ENCODE data around the gene ADA.

The ADA gene

DNA sequence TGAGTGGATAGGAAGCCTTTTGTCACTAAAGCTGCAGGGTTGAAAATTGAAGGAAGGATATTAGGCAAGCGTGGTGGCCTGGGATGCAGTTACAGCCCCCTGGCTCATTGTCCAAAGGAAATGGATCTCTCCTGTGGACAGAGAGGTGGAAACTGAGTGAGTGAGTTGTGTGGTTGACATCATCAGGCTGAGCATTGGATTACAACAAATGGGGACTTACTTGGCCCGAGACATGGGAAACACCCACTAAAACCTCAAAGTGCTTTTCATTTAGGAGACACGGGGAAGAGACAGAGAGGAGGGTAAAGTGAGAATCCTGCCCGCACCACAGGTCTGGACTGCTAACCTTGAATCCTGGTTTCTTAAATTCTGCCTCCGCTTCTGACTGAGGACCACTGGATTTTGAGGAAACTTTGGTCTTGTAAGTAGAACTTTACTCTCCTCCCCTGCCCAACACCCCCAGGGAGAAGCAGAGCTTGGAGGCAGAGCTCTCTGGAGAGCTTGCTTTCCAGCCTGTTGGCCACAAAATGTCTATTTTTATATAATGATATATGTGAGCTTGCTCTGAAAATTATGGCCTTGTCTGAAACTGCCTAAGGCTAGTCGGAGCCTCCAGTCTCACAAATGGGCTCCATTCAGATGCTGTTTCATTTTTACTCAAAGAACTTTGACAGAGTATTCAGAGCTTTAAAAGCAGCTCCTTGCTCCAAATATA is 69.0 kb downstream of the ADA start, which contains the start of gene PKIG:
PKIG (plus strand) TSS at position 269 of the 715 bp plus-strand sequence. CDS start 31,978 bp downstream, outside the sequence.
- Histone ChIP-seq H3K27ac (peak within 1 kb of the TSS; percentile 41), H3K27me3 (replicated peaks) (no peaks in the 10 kb centered on the region), H3K36me3 (replicated peaks) (no peaks in the 10 kb centered on the region), H3K4me3 (ENCODE audit: low read depth, low read length) (peak within 1 kb of the TSS; percentile 46)
- DNase-seq: peak; percentile 58
- in situ Hi-C loops (cut with HindIII; ENCODE audit: low pct_ligation_motif_present, low sequenced_read_pairs): no loop called here
- TF ChIP-seq, protein P1, sequence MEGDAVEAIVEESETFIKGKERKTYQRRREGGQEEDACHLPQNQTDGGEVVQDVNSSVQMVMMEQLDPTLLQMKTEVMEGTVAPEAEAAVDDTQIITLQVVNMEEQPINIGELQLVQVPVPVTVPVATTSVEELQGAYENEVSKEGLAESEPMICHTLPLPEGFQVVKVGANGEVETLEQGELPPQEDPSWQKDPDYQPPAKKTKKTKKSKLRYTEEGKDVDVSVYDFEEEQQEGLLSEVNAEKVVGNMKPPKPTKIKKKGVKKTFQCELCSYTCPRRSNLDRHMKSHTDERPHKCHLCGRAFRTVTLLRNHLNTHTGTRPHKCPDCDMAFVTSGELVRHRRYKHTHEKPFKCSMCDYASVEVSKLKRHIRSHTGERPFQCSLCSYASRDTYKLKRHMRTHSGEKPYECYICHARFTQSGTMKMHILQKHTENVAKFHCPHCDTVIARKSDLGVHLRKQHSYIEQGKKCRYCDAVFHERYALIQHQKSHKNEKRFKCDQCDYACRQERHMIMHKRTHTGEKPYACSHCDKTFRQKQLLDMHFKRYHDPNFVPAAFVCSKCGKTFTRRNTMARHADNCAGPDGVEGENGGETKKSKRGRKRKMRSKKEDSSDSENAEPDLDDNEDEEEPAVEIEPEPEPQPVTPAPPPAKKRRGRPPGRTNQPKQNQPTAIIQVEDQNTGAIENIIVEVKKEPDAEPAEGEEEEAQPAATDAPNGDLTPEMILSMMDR (IDR thresholded peaks at IDR 0.05; ENCODE audit: low read depth, low read length, missing control alignments): no peak

DNA sequence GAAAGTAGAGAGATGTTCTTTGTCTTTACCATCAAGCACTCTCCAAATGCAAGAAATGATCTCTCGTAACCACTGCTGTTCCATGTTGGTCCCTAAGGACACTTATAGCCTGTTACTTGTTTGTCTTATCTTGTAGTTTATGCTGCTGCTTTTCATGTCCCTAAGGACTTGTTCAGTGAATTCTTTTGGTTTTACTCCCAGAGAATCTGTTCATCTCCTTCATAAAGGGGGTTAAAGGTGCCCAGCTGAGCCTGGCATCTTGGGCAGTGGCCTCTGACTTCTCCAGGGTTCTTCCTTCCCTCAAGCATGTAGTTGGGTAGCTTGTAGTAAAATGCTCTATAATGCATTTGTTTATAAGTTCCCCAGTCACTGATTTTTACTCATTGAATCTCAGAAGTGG is 70.0 kb downstream of the ADA start:
- in situ Hi-C loops (cut with HindIII; ENCODE audit: low pct_ligation_motif_present, low sequenced_read_pairs): no loop called here
- no peak overlapping the region for H3K4me3 ChIP-seq (ENCODE audit: low read depth, low read length)
- H3K27ac ChIP-seq: no peak overlapping the region
- DNase-seq: no peak
- no peaks in the 10 kb centered on the region for H3K36me3 ChIP-seq (replicated peaks)
- TF ChIP-seq, protein P1 (IDR thresholded peaks at IDR 0.05; ENCODE audit: low read depth, low read length, missing control alignments): no peak
- no peaks in the 10 kb centered on the region for H3K27me3 ChIP-seq (replicated peaks)

DNA sequence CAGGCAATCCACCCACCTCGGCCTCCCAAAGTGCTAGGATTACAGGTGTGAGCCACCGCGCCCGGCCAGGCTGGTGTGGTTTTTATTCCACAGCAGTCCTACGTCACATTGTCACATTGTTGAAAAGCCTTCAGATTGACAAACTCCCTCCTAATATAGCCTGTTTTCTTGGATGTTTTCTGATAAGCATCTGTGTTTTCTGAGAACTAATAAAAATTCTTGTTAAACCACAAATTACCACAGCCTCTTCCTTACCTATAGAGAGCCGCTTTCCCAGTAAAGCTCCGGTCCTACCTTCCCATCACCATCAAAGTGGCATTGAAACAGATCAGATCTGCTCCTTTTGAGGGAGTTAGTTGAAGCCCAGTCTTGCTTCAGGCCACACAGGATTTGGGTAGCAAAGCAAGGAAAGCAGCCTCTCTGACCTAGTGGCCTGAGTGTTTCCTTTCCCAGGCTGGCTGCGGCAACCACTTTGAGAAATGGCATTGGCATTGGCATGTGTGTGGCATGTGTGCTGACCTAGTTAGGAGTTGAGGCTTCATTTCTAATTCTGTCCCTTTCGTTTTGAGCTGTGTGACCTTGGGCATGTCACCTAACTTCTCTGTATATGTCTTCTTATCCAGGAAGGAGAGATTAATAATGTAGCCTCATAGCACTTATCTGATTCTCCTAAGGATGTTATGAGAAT is 70.8 kb downstream of the ADA start:
- Histone ChIP-seq H3K27ac (no peak overlapping the region), H3K4me3 (ENCODE audit: low read depth, low read length) (no peak overlapping the region), H3K27me3 (replicated peaks) (no peaks in the 10 kb centered on the region), H3K36me3 (replicated peaks) (no peaks in the 10 kb centered on the region)
- TF ChIP-seq, protein P1 (IDR thresholded peaks at IDR 0.05; ENCODE audit: low read depth, low read length, missing control alignments): no peak
- no peak for DNase-seq
- in situ Hi-C loops (cut with HindIII; ENCODE audit: low pct_ligation_motif_present, low sequenced_read_pairs): no loop called here

DNA sequence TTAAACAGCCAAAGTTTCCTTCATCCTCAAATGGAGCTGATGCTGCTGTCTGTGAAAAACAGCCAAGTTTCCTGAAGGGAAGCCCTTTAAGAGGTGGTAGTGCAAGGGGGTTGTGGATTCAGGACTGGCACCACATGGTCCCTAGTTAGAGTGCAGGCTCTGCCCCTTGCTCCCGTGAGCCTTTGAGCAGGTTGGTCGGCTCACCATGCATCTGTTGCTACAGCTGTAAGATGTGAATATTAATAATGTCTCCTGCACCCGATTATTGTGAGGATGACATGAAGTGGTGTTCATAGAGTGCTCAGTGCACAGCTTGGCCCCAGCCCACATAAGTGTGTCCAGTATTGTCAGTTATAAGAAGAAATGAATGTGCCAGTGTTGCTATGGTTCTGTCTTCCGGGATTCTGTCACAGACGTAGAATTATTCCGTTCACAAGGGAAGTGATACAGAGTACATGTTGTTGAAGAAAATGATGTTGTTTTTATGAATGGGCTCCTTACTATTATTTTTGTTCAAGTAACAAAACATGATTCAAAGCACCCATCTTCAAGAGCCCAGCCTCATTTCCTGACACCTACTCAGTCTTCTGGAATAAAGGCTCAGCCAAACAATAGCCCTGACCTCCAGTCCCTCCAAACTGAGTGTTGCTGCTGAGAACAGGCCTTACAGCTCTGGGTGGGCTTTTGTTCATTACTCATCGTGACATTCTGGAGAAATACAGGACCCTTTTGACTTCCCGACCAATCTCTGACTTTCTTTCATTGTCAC is 72.0 kb downstream of the ADA start:
- Histone ChIP-seq H3K4me3 (ENCODE audit: low read depth, low read length) (no peak overlapping the region), H3K27me3 (replicated peaks) (no peaks in the 10 kb centered on the region), H3K36me3 (replicated peaks) (no peaks in the 10 kb centered on the region), H3K27ac (no peak overlapping the region)
- DNase-seq: no peak
- TF ChIP-seq, protein P1 (IDR thresholded peaks at IDR 0.05; ENCODE audit: low read depth, low read length, missing control alignments): no peak
- in situ Hi-C loops (cut with HindIII; ENCODE audit: low pct_ligation_motif_present, low sequenced_read_pairs): no loop called here

DNA sequence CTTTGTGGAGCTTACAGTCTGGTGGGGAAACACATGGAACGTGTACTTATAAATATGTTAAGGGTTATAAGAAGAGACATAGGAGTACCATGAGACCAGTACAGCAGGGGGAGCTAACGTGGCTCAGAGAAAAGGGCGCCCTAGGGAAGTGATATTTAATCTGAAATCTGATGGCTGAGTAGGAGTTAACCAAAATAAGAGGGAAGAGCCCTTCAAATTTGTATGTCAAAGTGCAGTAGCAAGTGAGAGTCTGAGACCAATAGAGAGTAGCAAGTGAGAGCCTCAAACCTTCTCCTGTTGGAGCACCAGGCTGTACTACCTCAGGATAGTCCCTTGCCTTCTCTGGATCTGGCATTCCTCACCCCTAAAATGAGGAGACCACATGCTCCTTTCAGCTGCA is 75.2 kb downstream of the ADA start:
- Histone ChIP-seq H3K27ac (peak overlapping the region; percentile 73), H3K27me3 (replicated peaks) (no peaks in the 10 kb centered on the region), H3K36me3 (replicated peaks) (no peaks in the 10 kb centered on the region), H3K4me3 (ENCODE audit: low read depth, low read length) (no peak overlapping the region)
- in situ Hi-C loops (cut with HindIII; ENCODE audit: low pct_ligation_motif_present, low sequenced_read_pairs): no loop called here
- TF ChIP-seq, protein P1 (IDR thresholded peaks at IDR 0.05; ENCODE audit: low read depth, low read length, missing control alignments): peak; percentile 70
- DNase-seq: peak; percentile 69

Measured in brain microvascular endothelial cell (primary cell).